ENCODE data around the gene PDSS2. TPM values are rescaled to one million over a fixed set of nuclear protein-coding genes. Genes with fewer than 3 reads are reported as not detected.

The PDSS2 gene
- total and polyA plus RNA-seq, 2 of the 4 experiments (the other 2 are of a cell fraction), result 8.6 to 9.2 TPM

- ChIA-PET CTCF (no interaction called here), POLR2A (ENCODE audit: unreplicated experiment) (interaction anchor here (0.6 kb wide), 1 partner anchor 325 kb away, joined by 4 read pairs; no protein-coding TSS in a partner anchor)
- Histone ChIP-seq H2BK5ac (ENCODE audit: low read depth, low read length, poor library complexity, severe bottlenecking) (no peak overlapping the region), H2BK120ac (ENCODE audit: low read depth, low read length) (no peak overlapping the region), H3K27ac (ENCODE audit: insufficient read depth, low read length) (no peak overlapping the region), H4K20me1 (ENCODE audit: insufficient read depth, low read length) (no peaks in the 10 kb centered on the region), H4K5ac (ENCODE audit: low read depth, low read length) (no peak overlapping the region), H3K36me3 (ENCODE audit: control insufficient read depth, insufficient read depth, low read length) (no peaks in the 10 kb centered on the region), H3K27me3 (ENCODE audit: control insufficient read depth, insufficient read depth, low read length) (no peaks in the 10 kb centered on the region), H2AFZ (replicated peaks; ENCODE audit: low read length, poor library complexity) (no peak overlapping the region), H4K8ac (ENCODE audit: low read depth in 2 of 2, low read length in 2 of 2) (no peak overlapping the region), H3K9ac (ENCODE audit: low read depth, low read length) (no peak overlapping the region), H3K9me3 (ENCODE audit: control insufficient read depth, insufficient read depth, low read length) (no peaks in the 10 kb centered on the region), H3K4me3 (ENCODE audit: insufficient read depth, low read depth, low read length) (no peak overlapping the region), H3K9me1 (ENCODE audit: insufficient read depth, low read length) (no peaks in the 10 kb centered on the region), H3K4ac (ENCODE audit: low read depth, low read length) (no peak overlapping the region), H3K18ac (ENCODE audit: low read depth, low read length) (no peak overlapping the region), H3K4me2 (ENCODE audit: low read depth, low read length) (no peak overlapping the region), H2BK20ac (ENCODE audit: low read depth, low read length) (no peak overlapping the region), H2AK5ac (ENCODE audit: low read depth, low read length) (no peak overlapping the region), H3K14ac (replicated peaks; ENCODE audit: low read depth, low read length) (no peak overlapping the region), H3K56ac (ENCODE audit: extremely low read depth, insufficient read depth, low read length) (no peak overlapping the region), H3K23ac (ENCODE audit: low read depth, low read length) (no peak overlapping the region), H3K79me1 (ENCODE audit: low read depth in 1 of 2, low read length in 2 of 2) (no peaks in the 10 kb centered on the region; a peak in 1 of 4 replicates), H2AK9ac (replicated peaks; ENCODE audit: low read depth, low read length, poor library complexity) (no peak overlapping the region), H3K4me1 (ENCODE audit: control insufficient read depth, insufficient read depth, low read length) (peaks cover 2% of the 10 kb centered on the region; the same call in 1 of the 2 replicates), H4K91ac (ENCODE audit: insufficient read depth, low read depth, low read length) (no peak overlapping the region), H2BK15ac (ENCODE audit: low read depth, low read length) (no peak overlapping the region)
- intact Hi-C loops (cut with micrococcal nuclease) (loop anchor here (2.0 to 10.0 kb wide), 5 partner anchors 139 to 525 kb away; partner anchors contain the start of gene PDSS2), in situ Hi-C loops (cut with MboI; ENCODE audit: low sequenced_read_pairs) (no loop called here), dilution Hi-C loops (cut with HindIII; ENCODE audit: low sequenced_read_pairs, unreplicated experiment) (no loop called here)
- TF ChIP-seq CHD1 (IDR thresholded peaks at IDR 0.05; ENCODE audit: low read depth, low read length) (no peak), USF2 (IDR thresholded peaks at IDR 0.05; ENCODE audit: low read depth, low read length) (no peak), MAFK (IDR thresholded peaks at IDR 0.05; ENCODE audit: low read depth, low read length) (no peak), BHLHE40 (IDR thresholded peaks at IDR 0.05; ENCODE audit: low read depth, low read length) (no peak), FOS (IDR thresholded peaks at IDR 0.05; ENCODE audit: low read depth, low read length) (no peak), MXI1 (IDR thresholded peaks at IDR 0.05; ENCODE audit: borderline replicate concordance, low read depth, low read length) (no peak)
- ATAC-seq (ENCODE audit: low read depth) (no peak), DNase-seq (peak; percentile 44)
- BruUV-seq (replicated peaks), result no TSS peak
- WGBS, 2 experiments (ENCODE audit: extremely low coverage in 2 of 2, insufficient read length in 1 of 2), result no CpG with 5 or more reads among the region's 5 CpGs
Observed at GRCh38 chr6:107319906-107320530, 139.3 kb downstream of the PDSS2 start.

Data from IMR-90 (cell line).